SK-N-MC (cell line): Measurements from ENCODE around the gene NUDT13.

Experiments used
- EZH2 ChIP-seq: fragments of 200-600 bp; sonication (generic); IDR thresholded peaks from one replicate; pipeline ENCODE4 v1.6.1; 2017; ENCODE audit warnings: antibody characterized with exemption
- FOXP2 ChIP-seq: optimal IDR thresholded peaks from 2 replicates; pipeline ENCODE3; 2011; ENCODE audit warnings: mild to moderate bottlenecking, moderate library complexity; ENCODE audit not compliant: insufficient read depth; ENCODE audit errors: extremely low read length, control extremely low read depth
- POLR2AphosphoS5 ChIP-seq: IDR thresholded peaks from 2 replicates; pipeline ENCODE4 v1.6.1; 2012; ENCODE audit warnings: mild to moderate bottlenecking, low read depth, low read length, borderline replicate concordance

- TF ChIP-seq POLR2AphosphoS5 (no peak), EZH2 (no peak), FOXP2 (no peak)
Measured at GRCh38 chr10:73060738-73061635, 49.3 kb upstream of the NUDT13 start.
